ENCODE results near the gene TPD52L1. TPM values are rescaled to one million over a fixed set of nuclear protein-coding genes. Genes with fewer than 3 reads are reported as not detected.

The TPD52L1 gene
- total and polyA plus RNA-seq, 2 donors (not counting 3 experiments of a cell fraction or from before 2014, with no cell fraction given): 0.29 to 0.37 TPM

DNA sequence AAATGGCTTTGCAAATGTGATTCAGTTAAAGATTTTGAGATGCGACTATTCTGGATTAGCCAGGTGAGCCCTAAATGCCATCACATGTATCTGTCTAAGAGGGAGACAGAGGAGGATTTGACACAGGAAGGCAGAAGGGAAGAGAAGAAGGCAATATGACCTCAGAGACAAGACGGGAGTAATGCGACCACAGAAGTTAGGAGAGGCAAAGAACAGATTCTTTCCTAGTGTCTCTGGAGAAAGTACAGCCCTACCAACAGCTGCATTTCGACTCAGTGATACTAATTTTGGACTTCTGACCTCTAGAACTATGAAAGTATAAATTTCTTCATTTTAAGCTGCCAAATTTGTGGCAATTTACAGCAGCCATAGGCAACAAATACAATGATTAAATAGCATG, 24.2 kb upstream of the TPD52L1 start:
- no peaks in the 10 kb centered on the region for H3K79me2 ChIP-seq (ENCODE audit: control insufficient read depth, insufficient read depth, low read length)
- H2AFZ ChIP-seq (ENCODE audit: low read depth, low read length): no peak overlapping the region
- CTCF ChIA-PET: interaction anchor here (1.6 to 1.9 kb wide), 2 partner anchors 11 to 15 kb away, joined by 7 to 9 read pairs; no protein-coding TSS in a partner anchor
- DNase-seq (ENCODE audit: low read depth, low spot score) (no peak), FAIRE-seq (no peak)
- BruUV-seq (replicated peaks): no TSS peak
- no peak overlapping the region for H3K4me3 ChIP-seq (replicated peaks in 1 of 3; ENCODE audit: insufficient read depth in 1 of 3, low read depth in 1 of 3, low read length in 3 of 3)
- no peak overlapping the region for H3K9ac ChIP-seq (replicated peaks; ENCODE audit: extremely low read depth, insufficient read depth, low read length)
- dilution Hi-C loops (cut with MboI; ENCODE audit: extremely low pct_ligation_motif_present, low sequenced_read_pairs): no loop called here
- no peak overlapping the region for H3K27ac ChIP-seq (ENCODE audit: insufficient read depth, low read depth, low read length)
- peaks cover 2% of the 10 kb centered on the region for H3K9me1 ChIP-seq (replicated peaks; ENCODE audit: control insufficient read depth, extremely low read depth, insufficient read depth, low read length)
- intact Hi-C loops (cut with micrococcal nuclease): no loop called here
- no peaks in the 10 kb centered on the region for H3K36me3 ChIP-seq (ENCODE audit: control insufficient read depth in 2 of 2, extremely low read depth in 1 of 2, insufficient read depth in 2 of 2, low read length in 2 of 2)
- POLR2A ChIA-PET: no interaction called here
- no peaks in the 10 kb centered on the region for H3K9me3 ChIP-seq (replicated peaks; ENCODE audit: control insufficient read depth, insufficient read depth, low read length)
- H4K20me1 ChIP-seq (replicated peaks; ENCODE audit: control insufficient read depth, extremely low read depth, insufficient read depth, low read length): no peaks in the 10 kb centered on the region
- no peaks in the 10 kb centered on the region for H3K4me1 ChIP-seq (ENCODE audit: control insufficient read depth, extremely low read depth, insufficient read depth, low read length)
- no peak overlapping the region for H3K4me2 ChIP-seq (ENCODE audit: insufficient read depth, low read length)
- no peak for TF ChIP-seq JUN (IDR thresholded peaks at IDR 0.05; ENCODE audit: borderline replicate concordance, insufficient read depth, insufficient read length, low read depth)
- H3K27me3 ChIP-seq (ENCODE audit: control insufficient read depth in 2 of 2, insufficient read depth in 2 of 2, low read length in 2 of 2): no peaks in the 10 kb centered on the region

DNA sequence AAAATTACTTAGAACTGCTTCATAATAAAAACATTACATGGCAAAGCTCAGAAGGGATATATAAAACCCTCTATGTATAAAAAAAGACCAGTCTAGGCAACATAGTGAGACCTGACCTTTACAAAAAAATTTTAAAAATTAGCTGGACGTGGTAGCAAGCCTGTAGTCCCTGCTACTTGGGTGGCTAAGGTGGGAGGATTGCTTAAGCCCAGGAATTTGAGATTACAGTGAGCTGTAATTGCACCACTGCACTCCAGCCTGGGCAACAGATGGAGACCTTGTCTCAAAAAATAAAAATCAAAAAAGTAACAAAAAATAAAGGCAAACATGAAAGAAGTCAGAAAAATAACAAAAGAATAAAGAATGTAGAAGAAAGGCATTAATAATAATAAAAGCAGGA, 21.5 kb upstream of the TPD52L1 start:
- Histone ChIP-seq H3K9me1 (replicated peaks; ENCODE audit: control insufficient read depth, extremely low read depth, insufficient read depth, low read length) (peaks cover 2% of the 10 kb centered on the region), H3K36me3 (ENCODE audit: control insufficient read depth in 2 of 2, extremely low read depth in 1 of 2, insufficient read depth in 2 of 2, low read length in 2 of 2) (no peaks in the 10 kb centered on the region), H2AFZ (ENCODE audit: low read depth, low read length) (no peak overlapping the region), H3K9ac (replicated peaks; ENCODE audit: extremely low read depth, insufficient read depth, low read length) (no peak overlapping the region), H3K27me3 (ENCODE audit: control insufficient read depth in 2 of 2, insufficient read depth in 2 of 2, low read length in 2 of 2) (no peaks in the 10 kb centered on the region), H3K4me3 (replicated peaks in 1 of 3; ENCODE audit: insufficient read depth in 1 of 3, low read depth in 1 of 3, low read length in 3 of 3) (no peak overlapping the region), H3K9me3 (replicated peaks; ENCODE audit: control insufficient read depth, insufficient read depth, low read length) (no peaks in the 10 kb centered on the region), H3K79me2 (ENCODE audit: control insufficient read depth, insufficient read depth, low read length) (no peaks in the 10 kb centered on the region), H3K27ac (ENCODE audit: insufficient read depth, low read depth, low read length) (no peak overlapping the region), H3K4me2 (ENCODE audit: insufficient read depth, low read length) (no peak overlapping the region), H4K20me1 (replicated peaks; ENCODE audit: control insufficient read depth, extremely low read depth, insufficient read depth, low read length) (no peaks in the 10 kb centered on the region), H3K4me1 (ENCODE audit: control insufficient read depth, extremely low read depth, insufficient read depth, low read length) (no peaks in the 10 kb centered on the region)
- no TSS peak for BruUV-seq (replicated peaks)
- dilution Hi-C loops (cut with MboI; ENCODE audit: extremely low pct_ligation_motif_present, low sequenced_read_pairs) (no loop called here), intact Hi-C loops (cut with micrococcal nuclease) (no loop called here)
- POLR2A ChIA-PET: no interaction called here
- DNase-seq (ENCODE audit: low read depth, low spot score) (no peak), FAIRE-seq (no peak)
- CTCF ChIA-PET: interaction anchor here (0.9 to 3.0 kb wide), 4 partner anchors 8 to 261 kb away, joined by 3 to 9 read pairs (median 4); partner anchors contain the start of gene TPD52L1
- TF ChIP-seq, protein P1, sequence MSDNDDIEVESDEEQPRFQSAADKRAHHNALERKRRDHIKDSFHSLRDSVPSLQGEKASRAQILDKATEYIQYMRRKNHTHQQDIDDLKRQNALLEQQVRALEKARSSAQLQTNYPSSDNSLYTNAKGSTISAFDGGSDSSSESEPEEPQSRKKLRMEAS (IDR thresholded peaks at IDR 0.05; ENCODE audit: insufficient read depth, insufficient read length): no peak
- TF ChIP-seq, protein P2, sequence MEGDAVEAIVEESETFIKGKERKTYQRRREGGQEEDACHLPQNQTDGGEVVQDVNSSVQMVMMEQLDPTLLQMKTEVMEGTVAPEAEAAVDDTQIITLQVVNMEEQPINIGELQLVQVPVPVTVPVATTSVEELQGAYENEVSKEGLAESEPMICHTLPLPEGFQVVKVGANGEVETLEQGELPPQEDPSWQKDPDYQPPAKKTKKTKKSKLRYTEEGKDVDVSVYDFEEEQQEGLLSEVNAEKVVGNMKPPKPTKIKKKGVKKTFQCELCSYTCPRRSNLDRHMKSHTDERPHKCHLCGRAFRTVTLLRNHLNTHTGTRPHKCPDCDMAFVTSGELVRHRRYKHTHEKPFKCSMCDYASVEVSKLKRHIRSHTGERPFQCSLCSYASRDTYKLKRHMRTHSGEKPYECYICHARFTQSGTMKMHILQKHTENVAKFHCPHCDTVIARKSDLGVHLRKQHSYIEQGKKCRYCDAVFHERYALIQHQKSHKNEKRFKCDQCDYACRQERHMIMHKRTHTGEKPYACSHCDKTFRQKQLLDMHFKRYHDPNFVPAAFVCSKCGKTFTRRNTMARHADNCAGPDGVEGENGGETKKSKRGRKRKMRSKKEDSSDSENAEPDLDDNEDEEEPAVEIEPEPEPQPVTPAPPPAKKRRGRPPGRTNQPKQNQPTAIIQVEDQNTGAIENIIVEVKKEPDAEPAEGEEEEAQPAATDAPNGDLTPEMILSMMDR (IDR thresholded peaks at IDR 0.05; ENCODE audit: extremely low read depth in 1 of 2, insufficient read depth in 1 of 2, low read depth in 1 of 2, low read length in 2 of 2): no peak
- TF ChIP-seq FOS (IDR thresholded peaks at IDR 0.05; ENCODE audit: borderline replicate concordance, insufficient read depth, low read length) (no peak), JUN (IDR thresholded peaks at IDR 0.05; ENCODE audit: borderline replicate concordance, insufficient read depth, insufficient read length, low read depth) (no peak)

Data from endothelial cell of umbilical vein (primary cell).